Measurements from ENCODE around the gene KLK8.

KLK8 gene

DNA sequence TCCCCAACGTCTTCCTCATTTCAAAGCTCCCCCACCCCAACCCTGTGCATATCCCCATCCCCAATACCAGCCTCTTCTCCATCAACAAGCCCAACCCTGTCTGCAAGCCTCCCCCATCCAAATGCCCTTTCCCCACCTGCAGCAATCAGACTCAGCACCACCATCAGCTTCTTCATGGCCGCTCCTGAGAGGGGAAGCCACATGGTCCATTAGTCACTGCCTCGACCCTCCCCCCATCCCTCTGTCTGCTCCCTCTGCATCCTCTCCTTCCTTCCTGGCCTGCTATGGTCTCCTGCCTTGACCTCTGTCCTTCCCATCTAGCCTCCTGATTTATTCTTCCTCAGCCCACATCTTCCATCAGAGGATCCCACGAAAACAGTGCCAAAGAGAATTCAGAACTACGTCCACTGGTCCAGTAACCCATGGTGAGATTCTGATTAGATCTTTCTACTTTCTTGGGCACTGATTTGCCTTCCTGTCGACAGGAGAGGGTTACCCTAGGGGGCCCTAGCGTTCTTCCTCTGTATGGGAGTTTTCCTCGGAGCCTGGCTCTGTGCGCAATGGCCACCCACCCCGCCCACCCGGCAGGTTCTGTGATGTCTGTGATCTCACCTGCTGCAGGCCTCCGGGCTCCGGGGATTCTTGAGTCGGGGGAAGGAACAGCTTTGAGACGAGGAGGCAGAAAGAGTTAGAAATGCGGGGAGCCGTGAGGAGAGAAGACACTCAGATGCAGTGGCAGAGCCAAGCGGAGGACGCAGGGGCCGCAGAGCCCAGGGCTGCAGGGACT is 33.3 kb downstream of the KLK8 start:
- TF ChIP-seq SIN3A (IDR thresholded peaks at IDR 0.05; ENCODE audit: borderline replicate concordance, insufficient read depth, low read length) (no peak), POLR2AphosphoS5 (IDR thresholded peaks at IDR 0.05; ENCODE audit: low read depth, low read length) (no peak), REST (IDR thresholded peaks at IDR 0.05; ENCODE audit: insufficient read depth in 1 of 2, low read depth in 2 of 2, low read length in 2 of 2) (no peak), FOXP2 (optimal IDR thresholded peaks at IDR 0.05; ENCODE audit: borderline replicate concordance, extremely low read depth, extremely low read length, insufficient read depth) (no peak), TAF1 (IDR thresholded peaks at IDR 0.05; ENCODE audit: borderline replicate concordance, insufficient read depth, low read length) (no peak)

- no peak for TF ChIP-seq REST (IDR thresholded peaks at IDR 0.05; ENCODE audit: insufficient read depth in 1 of 2, low read depth in 2 of 2, low read length in 2 of 2)
- no peak for TF ChIP-seq POLR2AphosphoS5 (IDR thresholded peaks at IDR 0.05; ENCODE audit: low read depth, low read length)
- TF ChIP-seq FOXP2 (optimal IDR thresholded peaks at IDR 0.05; ENCODE audit: borderline replicate concordance, extremely low read depth, extremely low read length, insufficient read depth), result no peak
- no peak for TF ChIP-seq TAF1 (IDR thresholded peaks at IDR 0.05; ENCODE audit: borderline replicate concordance, insufficient read depth, low read length)
- no peak for TF ChIP-seq SIN3A (IDR thresholded peaks at IDR 0.05; ENCODE audit: borderline replicate concordance, insufficient read depth, low read length)
Measured at GRCh38 chr19:50964266-50964665, 37.1 kb downstream of the KLK8 start.

DNA sequence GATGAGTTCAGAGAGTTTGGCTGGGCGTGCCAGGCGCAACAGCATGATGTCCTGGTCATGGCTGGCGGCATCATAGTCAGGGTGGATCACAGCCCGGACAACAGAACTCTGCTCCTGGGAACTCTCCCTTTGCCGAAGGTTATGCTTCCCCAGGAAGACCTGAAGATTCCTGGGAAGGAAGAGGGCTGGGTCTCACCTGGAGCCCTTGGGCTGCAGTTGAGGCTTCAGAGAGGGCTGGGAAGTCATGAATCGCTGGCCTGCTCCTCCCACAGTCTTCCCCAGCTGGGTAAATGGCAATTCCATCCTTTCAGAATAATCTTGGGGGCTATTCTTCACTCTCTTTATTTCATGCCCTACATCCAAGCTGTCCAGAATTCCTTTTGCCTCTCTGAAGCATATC is 38.0 kb downstream of the KLK8 start:
- no peak for TF ChIP-seq TAF1 (IDR thresholded peaks at IDR 0.05; ENCODE audit: borderline replicate concordance, insufficient read depth, low read length)
- TF ChIP-seq SIN3A (IDR thresholded peaks at IDR 0.05; ENCODE audit: borderline replicate concordance, insufficient read depth, low read length), result no peak
- no peak for TF ChIP-seq REST (IDR thresholded peaks at IDR 0.05; ENCODE audit: insufficient read depth in 1 of 2, low read depth in 2 of 2, low read length in 2 of 2)
- no peak for TF ChIP-seq POLR2AphosphoS5 (IDR thresholded peaks at IDR 0.05; ENCODE audit: low read depth, low read length)
- TF ChIP-seq FOXP2 (optimal IDR thresholded peaks at IDR 0.05; ENCODE audit: borderline replicate concordance, extremely low read depth, extremely low read length, insufficient read depth), result no peak

DNA sequence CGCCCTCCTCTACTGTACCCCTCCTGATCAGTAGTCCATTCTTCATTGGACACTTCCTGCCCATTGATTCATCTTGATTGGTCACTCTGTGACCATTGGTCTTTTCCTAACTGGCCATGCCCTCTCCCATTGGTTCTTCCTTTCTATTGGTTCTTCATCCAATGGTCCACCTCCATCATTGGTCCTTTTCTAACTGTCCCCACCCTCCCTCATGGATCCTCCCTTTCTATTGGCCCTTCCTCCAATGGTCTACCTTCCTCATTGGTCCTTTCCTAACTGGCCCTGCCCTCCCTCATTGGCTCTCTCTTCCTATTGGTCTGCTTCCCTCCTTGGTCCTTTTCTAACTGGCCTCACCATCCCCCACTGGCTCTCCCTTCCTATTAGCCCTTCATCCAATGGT is 39.2 kb downstream of the KLK8 start:
- TF ChIP-seq REST (IDR thresholded peaks at IDR 0.05; ENCODE audit: insufficient read depth in 1 of 2, low read depth in 2 of 2, low read length in 2 of 2) (no peak), FOXP2 (optimal IDR thresholded peaks at IDR 0.05; ENCODE audit: borderline replicate concordance, extremely low read depth, extremely low read length, insufficient read depth) (no peak), SIN3A (IDR thresholded peaks at IDR 0.05; ENCODE audit: borderline replicate concordance, insufficient read depth, low read length) (no peak), TAF1 (IDR thresholded peaks at IDR 0.05; ENCODE audit: borderline replicate concordance, insufficient read depth, low read length) (no peak), POLR2AphosphoS5 (IDR thresholded peaks at IDR 0.05; ENCODE audit: low read depth, low read length) (no peak)
